Keratinocyte (primary cell): Measurements from ENCODE around the gene HIVEP2. TPM values are rescaled to one million over a fixed set of nuclear protein-coding genes. Genes with fewer than 3 reads are reported as not detected.

Source experiments
- DNase-seq: peaks from one replicate; pipeline ENCODE4 v3.0.0-alpha.2; 2011; ENCODE audit warnings: low read depth, missing footprints, low spot score
- FAIRE-seq: peaks from 2 replicates; lab custom pipeline; 2011; peaks lifted over from hg19 to GRCh38; lab: Jason Lieb, UNC
- H2AFZ ChIP-seq: 2 replicates; pipeline ENCODE4 v1.6.0; 2012; ENCODE audit warnings: low read length, control low read depth, inconsistent platforms; ENCODE audit not compliant: control insufficient read depth
- H3K27ac ChIP-seq: 2 replicates; pipeline ENCODE4 v1.5.1; 2011; ENCODE audit warnings: low read length; ENCODE audit not compliant: control insufficient read depth, insufficient read depth
- H3K27me3 ChIP-seq: 3 replicates; pipeline ENCODE4 v1.6.0; 2011; ENCODE audit warnings: low read length; ENCODE audit not compliant: control insufficient read depth, insufficient read depth; ENCODE audit errors: extremely low read depth
- H3K36me3 ChIP-seq, 2 experiments: 2 replicates in 1 of 2; 3 replicates in 1 of 2; pipeline ENCODE4 v1.5.1; 2011; ENCODE audit warnings: low read length in 2 of 2, mild to moderate bottlenecking in 1 of 2; ENCODE audit not compliant: control insufficient read depth in 2 of 2, insufficient read depth in 2 of 2; ENCODE audit errors: extremely low read depth in 1 of 2
- H3K4me1 ChIP-seq: 3 replicates; pipeline ENCODE4 v1.5.1; 2011; ENCODE audit warnings: low read length; ENCODE audit not compliant: control insufficient read depth, insufficient read depth; ENCODE audit errors: extremely low read depth
- H3K4me2 ChIP-seq: 3 replicates; pipeline ENCODE4 v1.6.0; 2011; ENCODE audit warnings: low read depth, low read length; ENCODE audit not compliant: control insufficient read depth, insufficient read depth; ENCODE audit errors: extremely low read depth
- H3K4me3 ChIP-seq, 3 experiments: fragments of 200-600 bp in 1 of 3; sonication (generic) in 1 of 3; 2 replicates in 2 of 3; 3 replicates in 1 of 3; pipeline ENCODE4 v1.5.1; 2011 to 2016; ENCODE audit warnings: low read length in 3 of 3, mild to moderate bottlenecking in 3 of 3, control low read depth in 2 of 3, inconsistent platforms in 1 of 3, low read depth in 1 of 3, mixed read lengths in 1 of 3, mixed run types in 1 of 3, moderate library complexity in 1 of 3; ENCODE audit not compliant: control insufficient read depth in 2 of 3, insufficient read depth in 2 of 3; ENCODE audit errors: extremely low read depth in 1 of 3
- H3K79me2 ChIP-seq: 2 replicates; pipeline ENCODE4 v1.6.0; 2012; ENCODE audit warnings: low read length; ENCODE audit not compliant: control insufficient read depth, insufficient read depth
- H3K9ac ChIP-seq: 3 replicates; pipeline ENCODE4 v1.6.0; 2011; ENCODE audit warnings: low read length; ENCODE audit not compliant: control insufficient read depth, insufficient read depth; ENCODE audit errors: extremely low read depth
- H3K9me1 ChIP-seq: 3 replicates; pipeline ENCODE4 v1.6.0; 2011; ENCODE audit warnings: low read length; ENCODE audit not compliant: control insufficient read depth, insufficient read depth; ENCODE audit errors: extremely low read depth
- H3K9me3 ChIP-seq: 2 replicates; pipeline ENCODE4 v1.5.1; 2012; ENCODE audit warnings: low read depth, low read length; ENCODE audit not compliant: control insufficient read depth
- H4K20me1 ChIP-seq: 3 replicates; pipeline ENCODE4 v1.6.0; 2011; ENCODE audit warnings: low read length; ENCODE audit not compliant: control insufficient read depth, insufficient read depth; ENCODE audit errors: extremely low read depth
- CTCF ChIP-seq, 3 experiments: IDR thresholded peaks in 1 of 3; conservative IDR thresholded peaks in 1 of 3; optimal IDR thresholded peaks in 1 of 3; 2 replicates in 2 of 3; 3 replicates in 1 of 3; pipeline versions ENCODE3 to v1.5.1; 2011; ENCODE audit warnings: low read length in 3 of 3, mild to moderate bottlenecking in 3 of 3, moderate library complexity in 2 of 3, control low read depth in 1 of 3, inconsistent platforms in 1 of 3; ENCODE audit not compliant: insufficient read depth in 2 of 3; ENCODE audit errors: extremely low read depth in 1 of 3
- EZH2 ChIP-seq: IDR thresholded peaks from one replicate; pipeline ENCODE4 v1.6.1; 2012; ENCODE audit warnings: inconsistent platforms, mild to moderate bottlenecking, low read length, moderate library complexity
- dilution Hi-C: fragments of 300-500 bp; cut with MboI; formaldehyde crosslinking; loops from one replicate; pipeline ENCODE4 v1.7.0; 2020; ENCODE audit warnings: low sequenced_read_pairs; ENCODE audit not compliant: extremely low pct_ligation_motif_present
- polyA plus RNA-seq, 5 experiments: library from polyadenylated mRNA; depleted of rRNA in 3 of 5; stranded (reverse) in 3 of 5; stranded (forward) in 1 of 5; unstranded in 1 of 5; fragments of >200 nt; gene quantifications; 1 replicate in 1 of 5; 2 replicates in 3 of 5; 3 replicates in 1 of 5; pipeline versions ENCODE4 v1.2.1 to v1.2.3, GENCODE V29; 2011 to 2012; ENCODE audit warnings: missing spikeins in 2 of 5, low read depth in 1 of 5, low replicate concordance in 1 of 5

The HIVEP2 gene
- polyA plus RNA-seq, 1 donor (not counting 4 experiments of a cell fraction or from before 2014, with no cell fraction given), result 8.9 TPM

GRCh38 chr6:142932889-142933288, 12.1 kb downstream of the HIVEP2 start:
- peaks cover 2% of the 10 kb centered on the region for H3K4me1 ChIP-seq
- FAIRE-seq (no peak), DNase-seq (no peak)
- H3K4me2 ChIP-seq, result no peak overlapping the region
- no peaks in the 10 kb centered on the region for H3K9me3 ChIP-seq
- H2AFZ ChIP-seq, result no peak overlapping the region
- no peak overlapping the region for H3K9ac ChIP-seq
- dilution Hi-C loops, result no loop called here
- H3K9me1 ChIP-seq, result no peaks in the 10 kb centered on the region
- peaks cover 53% of the 10 kb centered on the region for H3K79me2 ChIP-seq
- no peak overlapping the region for H3K4me3 ChIP-seq
- H3K36me3 ChIP-seq, result peaks cover 0 to 4% of the 10 kb centered on the region in 2 experiments
- no peak for TF ChIP-seq EZH2
- TF ChIP-seq CTCF (optimal IDR thresholded peaks at IDR 0.05 in 1 of 3, IDR thresholded peaks at IDR 0.05 in 1 of 3, conservative IDR thresholded peaks at IDR 0.05 in 1 of 3; ENCODE audit: extremely low read depth in 1 of 3, insufficient read depth in 2 of 3, low read length in 3 of 3), result no peak
- no peak overlapping the region for H3K27ac ChIP-seq
- H4K20me1 ChIP-seq, result no peaks in the 10 kb centered on the region
- H3K27me3 ChIP-seq, result no peaks in the 10 kb centered on the region

GRCh38 chr6:142929751-142930358, 15.1 kb downstream of the HIVEP2 start:
- dilution Hi-C loops, result no loop called here
- Histone ChIP-seq H3K79me2 (peaks cover 36% of the 10 kb centered on the region), H3K27me3 (no peaks in the 10 kb centered on the region), H3K36me3 (peaks cover 0 to 4% of the 10 kb centered on the region in 2 experiments), H3K9me1 (no peaks in the 10 kb centered on the region), H3K4me2 (no peak overlapping the region), H3K9ac (no peak overlapping the region), H3K4me3 (no peak overlapping the region), H4K20me1 (no peaks in the 10 kb centered on the region), H3K27ac (no peak overlapping the region), H3K9me3 (no peaks in the 10 kb centered on the region), H2AFZ (no peak overlapping the region), H3K4me1 (peaks cover 10% of the 10 kb centered on the region)
- no peak for FAIRE-seq
- DNase-seq, result no peak
- TF ChIP-seq EZH2, result no peak
- TF ChIP-seq CTCF (optimal IDR thresholded peaks at IDR 0.05 in 1 of 3, IDR thresholded peaks at IDR 0.05 in 1 of 3, conservative IDR thresholded peaks at IDR 0.05 in 1 of 3; ENCODE audit: extremely low read depth in 1 of 3, insufficient read depth in 2 of 3, low read length in 3 of 3), result no peak
